ENCODE measurements around the gene COX20.

DNA sequence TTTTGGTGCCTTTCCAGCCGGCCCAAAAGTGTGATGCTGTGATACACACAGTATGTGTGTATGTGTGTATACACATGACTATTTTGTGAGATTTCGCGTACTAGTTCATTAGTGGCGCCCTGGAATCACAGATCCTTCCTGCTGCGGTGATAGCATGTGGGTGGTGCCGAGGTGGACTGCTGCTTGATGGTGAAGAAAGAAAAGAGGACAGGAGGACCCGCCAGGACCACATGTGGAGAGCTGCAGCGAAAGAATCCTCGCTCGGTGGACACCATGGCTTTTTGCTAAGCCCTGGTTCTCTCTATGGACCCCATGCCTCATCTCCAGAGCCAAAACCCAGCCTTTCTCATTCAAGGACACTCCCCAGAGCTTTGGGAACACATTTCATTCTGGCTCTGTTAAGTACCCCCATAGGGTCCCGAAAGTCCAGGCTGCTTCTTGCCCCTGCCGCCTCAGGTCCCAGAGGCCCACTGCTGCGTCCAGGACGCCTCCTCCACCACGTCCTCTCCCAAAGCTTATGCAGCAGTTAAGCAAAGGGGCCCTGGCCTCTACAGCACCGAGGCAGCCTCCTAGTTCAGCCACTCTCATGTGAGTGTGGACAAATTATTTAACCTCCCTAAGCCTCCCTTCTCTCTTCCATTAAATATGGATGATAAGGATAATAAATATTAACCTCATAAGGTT is 32.8 kb upstream of the COX20 start:
- TF ChIP-seq POLR2AphosphoS5 (IDR thresholded peaks at IDR 0.05; ENCODE audit: borderline replicate concordance, low read depth, low read length) = no peak
- no peak for TF ChIP-seq EZH2 (IDR thresholded peaks at IDR 0.05)
- TF ChIP-seq FOXP2 (optimal IDR thresholded peaks at IDR 0.05; ENCODE audit: control extremely low read depth, extremely low read length, insufficient read depth) = no peak
